NT2/D1 (cell line): ENCODE results near the gene F2.
A peak's percentile ranks its signal among the peaks of the same experiment; 100 is the strongest.
"Not testable (repeated sequence)": the region's sequence is repeated elsewhere in the genome, so short reads cannot be mapped to it uniquely, and the experiment has no call there.

ENCODE experiments used
- DNase-seq: peaks from one replicate; pipeline ENCODE4 v3.0.0-alpha.2; 2011; ENCODE audit warnings: low read depth, low spot score
- H3K27me3 ChIP-seq: 2 replicates; pipeline ENCODE4 v1.6.0; 2011; ENCODE audit warnings: mild to moderate bottlenecking; ENCODE audit not compliant: insufficient read length, insufficient read depth
- H3K36me3 ChIP-seq: 2 replicates; pipeline ENCODE4 v1.6.1; 2011; ENCODE audit warnings: mild to moderate bottlenecking, low read length, mixed read lengths; ENCODE audit not compliant: insufficient read depth, insufficient read length
- H3K4me1 ChIP-seq: 2 replicates; pipeline ENCODE4 v1.5.1; 2011; ENCODE audit not compliant: insufficient read depth, insufficient read length
- H3K4me3 ChIP-seq: 2 replicates; pipeline ENCODE4 v1.5.1; 2011; ENCODE audit warnings: low read depth; ENCODE audit not compliant: insufficient read length
- H3K9ac ChIP-seq: 2 replicates; pipeline ENCODE4 v1.6.0; 2011; ENCODE audit warnings: low read depth; ENCODE audit not compliant: insufficient read length
- H3K9me3 ChIP-seq: 2 replicates; pipeline ENCODE4 v1.5.1; 2011; ENCODE audit warnings: mild to moderate bottlenecking, low read length; ENCODE audit not compliant: insufficient read depth
- SUZ12 ChIP-seq: IDR thresholded peaks from 2 replicates; pipeline ENCODE4 v1.6.1; 2011; ENCODE audit not compliant: insufficient read length, insufficient read depth; ENCODE audit errors: extremely low read depth
- YY1 ChIP-seq: IDR thresholded peaks from 2 replicates; pipeline ENCODE4 v1.6.1; 2011; ENCODE audit not compliant: insufficient read length, insufficient read depth
- ZNF274 ChIP-seq: IDR thresholded peaks from 2 replicates; pipeline ENCODE4 v1.6.1; 2011; ENCODE audit warnings: mild to moderate bottlenecking, low read depth, low read length

The F2 gene

GRCh38 chr11:46719048-46719542 is at the start of gene F2:
Gene F2, plus strand, starts transcription at chr11:46719213. Its CDS starts 23 bp downstream, at chr11:46719236.
- Histone ChIP-seq H3K9ac (peak within 1 kb of the TSS; percentile 44), H3K4me1 (peaks cover 14% of the 10 kb centered on the region), H3K27me3 (no peaks in the 10 kb centered on the region), H3K9me3 (no peaks in the 10 kb centered on the region), H3K36me3 (no peaks in the 10 kb centered on the region), H3K4me3 (no peak within 1 kb of the TSS)
- TF ChIP-seq ZNF274, result no peak
- no peak for TF ChIP-seq YY1
- no peak for TF ChIP-seq SUZ12
- DNase-seq, result no peak

DNA sequence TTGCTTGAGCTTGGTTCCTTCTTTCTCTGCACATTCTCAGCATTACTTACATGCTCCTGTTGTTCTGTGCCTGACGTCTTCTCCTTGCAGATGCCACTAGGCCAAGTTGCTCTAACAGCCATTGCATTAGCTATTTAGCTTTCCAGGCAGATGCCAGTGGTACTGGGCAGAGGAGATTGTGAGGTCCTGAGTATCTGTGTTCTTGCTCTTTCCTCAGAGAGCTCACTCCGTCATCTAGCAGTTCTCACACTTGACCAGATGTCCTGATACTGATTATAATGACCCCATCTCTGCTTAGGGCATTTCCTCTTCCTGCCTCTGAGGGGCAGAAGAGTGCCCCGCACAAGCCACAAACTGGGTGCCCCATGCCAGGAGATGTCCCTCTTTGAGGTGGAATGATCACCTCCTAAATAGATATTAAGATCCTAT is 49.3 kb upstream of the F2 start:
- Histone ChIP-seq H3K9me3 (no peaks in the 10 kb centered on the region), H3K9ac (no peak overlapping the region), H3K27me3 (no peaks in the 10 kb centered on the region), H3K36me3 (peaks cover 89% of the 10 kb centered on the region), H3K4me3 (no peak overlapping the region), H3K4me1 (peaks cover 14% of the 10 kb centered on the region)
- TF ChIP-seq SUZ12, result no peak
- TF ChIP-seq YY1, result no peak
- no peak for TF ChIP-seq ZNF274
- no peak for DNase-seq

DNA sequence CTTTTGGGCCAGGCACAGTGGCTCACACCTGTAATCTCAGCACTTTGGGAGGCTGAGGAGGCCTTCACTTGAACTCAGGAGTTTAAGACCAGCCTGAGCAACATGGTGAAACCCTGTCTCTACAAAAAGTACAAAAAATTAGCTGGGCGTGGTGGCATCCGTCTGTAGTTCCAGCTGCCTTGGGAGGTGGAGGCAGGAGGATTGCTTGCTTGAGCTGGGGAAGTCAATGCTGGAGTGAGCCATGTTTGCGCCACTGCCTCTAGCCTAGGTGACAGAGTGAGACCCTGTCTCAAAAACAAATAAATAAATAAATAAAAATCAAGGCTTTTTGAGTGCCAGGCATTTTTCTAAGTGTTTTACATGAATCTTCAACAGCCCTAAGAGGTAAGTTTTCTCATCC is 48.5 kb upstream of the F2 start:
- not testable (repeated sequence) for H3K4me3 ChIP-seq, DNase-seq, H3K9ac ChIP-seq, H3K9me3 ChIP-seq, H3K27me3 ChIP-seq
- Histone ChIP-seq H3K4me1 (peaks cover 15% of the 10 kb centered on the region), H3K36me3 (peaks cover 81% of the 10 kb centered on the region)

GRCh38 chr11:46671958-46672315 is 47.1 kb upstream of the F2 start:
- DNase-seq, result no peak
- Histone ChIP-seq H3K9ac (no peak overlapping the region), H3K27me3 (no peaks in the 10 kb centered on the region), H3K9me3 (no peaks in the 10 kb centered on the region), H3K36me3 (peaks cover 78% of the 10 kb centered on the region), H3K4me1 (peaks cover 21% of the 10 kb centered on the region), H3K4me3 (no peak overlapping the region)
- TF ChIP-seq ZNF274 (no peak), SUZ12 (no peak), YY1 (no peak)

DNA sequence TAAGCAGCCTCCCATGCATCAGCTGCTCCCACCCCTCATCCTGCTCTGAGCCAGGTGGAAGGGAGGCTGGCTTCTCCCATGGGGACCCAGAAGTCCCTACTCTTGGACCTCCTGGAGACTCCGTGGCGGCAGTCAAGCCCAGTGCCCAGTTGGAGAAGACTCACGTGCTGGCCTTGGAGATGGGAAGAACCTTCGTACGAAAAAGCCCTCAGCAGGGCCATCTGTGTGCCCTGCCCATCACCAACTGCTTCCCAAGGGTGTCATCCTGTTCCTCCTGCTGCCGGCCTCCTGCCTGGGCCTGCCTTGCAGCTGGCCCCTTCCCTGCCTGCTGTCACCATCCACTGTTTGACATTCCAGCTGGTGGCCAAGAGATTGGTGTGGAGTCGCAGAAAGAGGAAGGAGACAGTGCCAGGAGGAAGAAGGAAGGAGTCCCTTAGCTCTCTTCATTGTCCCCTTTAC is 46.6 kb upstream of the F2 start:
- no peaks in the 10 kb centered on the region for H3K27me3 ChIP-seq
- peaks cover 24% of the 10 kb centered on the region for H3K4me1 ChIP-seq
- H3K4me3 ChIP-seq, result no peak overlapping the region
- DNase-seq, result no peak
- H3K36me3 ChIP-seq, result peaks cover 78% of the 10 kb centered on the region
- H3K9ac ChIP-seq, result no peak overlapping the region
- no peak for TF ChIP-seq YY1
- TF ChIP-seq ZNF274, result no peak
- no peak for TF ChIP-seq SUZ12
- H3K9me3 ChIP-seq, result no peaks in the 10 kb centered on the region

DNA sequence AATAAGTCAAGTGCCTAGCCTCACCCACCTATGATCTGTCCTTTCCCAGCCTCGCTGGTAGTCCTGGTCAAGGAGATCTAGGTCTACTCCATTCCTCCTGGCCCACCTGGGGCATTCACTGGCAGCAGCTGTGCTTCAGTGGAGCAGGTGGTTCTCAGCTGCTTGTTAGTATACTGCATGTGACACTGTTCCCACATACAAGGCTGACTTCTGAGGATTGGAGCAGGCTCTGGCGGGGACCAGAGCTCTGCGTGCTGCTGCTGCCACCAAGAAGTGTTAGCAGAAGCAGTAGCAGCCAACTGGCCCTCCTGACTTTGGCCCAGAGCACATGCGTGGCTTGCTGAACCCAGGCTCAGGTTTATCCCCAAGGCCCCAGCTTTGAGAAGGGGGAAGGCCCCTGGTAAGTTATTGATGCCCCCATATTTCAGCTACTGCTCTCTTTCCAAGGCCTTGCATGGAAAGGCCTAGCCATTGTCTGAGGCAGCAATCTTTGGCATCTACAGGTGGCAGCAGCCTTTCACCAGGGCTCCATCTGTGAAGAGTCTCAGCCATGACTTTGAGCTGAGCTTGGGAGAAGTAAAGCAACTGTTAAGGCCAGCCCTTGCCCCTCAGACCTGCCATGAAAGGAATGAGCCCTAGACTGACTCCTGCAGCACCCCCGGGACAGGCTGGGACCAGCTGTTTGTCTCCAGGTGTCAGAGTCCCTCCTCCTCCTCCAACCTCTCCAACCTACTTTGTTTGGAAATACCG is 45.1 kb upstream of the F2 start:
- no peak for DNase-seq
- Histone ChIP-seq H3K4me1 (peaks cover 36% of the 10 kb centered on the region), H3K27me3 (no peaks in the 10 kb centered on the region), H3K9me3 (no peaks in the 10 kb centered on the region), H3K9ac (peak overlapping the region; percentile 37), H3K36me3 (peaks cover 75% of the 10 kb centered on the region), H3K4me3 (no peak overlapping the region)
- no peak for TF ChIP-seq YY1

DNA sequence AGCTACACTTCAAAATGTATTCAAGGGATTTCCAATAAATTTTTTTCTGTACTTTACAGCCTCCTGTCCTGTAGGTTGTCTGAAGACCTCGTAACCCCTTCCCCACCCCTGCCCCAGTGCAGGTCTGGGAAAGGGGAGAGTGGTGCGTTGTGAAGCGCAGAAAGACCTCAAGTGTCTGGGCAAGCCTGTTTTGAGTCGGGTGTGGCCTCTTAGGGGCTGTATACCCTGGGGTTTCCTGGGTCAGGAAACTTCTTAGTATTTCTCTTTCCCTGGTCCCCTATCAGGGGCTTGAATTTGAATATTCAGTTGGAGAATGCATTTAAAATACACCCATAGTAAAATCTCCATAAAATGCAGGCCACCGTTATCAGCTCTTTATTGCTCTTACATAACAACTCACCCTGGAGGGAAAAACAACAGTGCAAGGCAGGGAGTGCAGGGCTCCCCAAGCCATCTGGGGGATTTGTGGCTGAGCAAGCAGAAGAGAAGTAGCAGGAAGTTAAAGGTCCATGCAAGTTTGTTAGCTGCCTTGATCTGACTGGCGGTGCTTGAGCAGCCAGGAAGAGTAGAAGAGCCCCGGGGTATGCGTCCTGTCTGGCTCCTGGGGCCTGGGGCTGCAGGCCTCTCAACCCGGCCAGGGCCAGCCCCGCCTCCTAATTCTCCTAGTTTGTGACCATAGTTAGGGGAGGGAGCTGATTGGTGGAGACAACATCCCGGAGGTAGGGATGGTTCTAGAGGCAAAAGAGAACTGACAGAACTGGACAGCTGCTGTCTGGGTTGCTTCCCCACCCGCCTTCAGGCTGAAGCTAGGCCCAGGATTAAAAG is 44.3 kb upstream of the F2 start:
- Histone ChIP-seq H3K4me1 (peaks cover 36% of the 10 kb centered on the region), H3K9ac (peak overlapping the region; percentile 37), H3K4me3 (no peak overlapping the region), H3K36me3 (peaks cover 75% of the 10 kb centered on the region), H3K9me3 (no peaks in the 10 kb centered on the region), H3K27me3 (no peaks in the 10 kb centered on the region)
- DNase-seq, result peak; percentile 92
- TF ChIP-seq SUZ12 (no peak), YY1 (no peak), ZNF274 (no peak)
